ENCODE results near the gene MYLK3.

- TF ChIP-seq POLR2A (IDR thresholded peaks at IDR 0.05; ENCODE audit: low read depth, low read length) (no peak), TAF1 (IDR thresholded peaks at IDR 0.05; ENCODE audit: borderline replicate concordance, low read depth, low read length) (no peak)
Observed at GRCh38 chr16:46743232-46743719, 4.9 kb downstream of the MYLK3 start.
